WTC11 (cell line): ENCODE measurements around the gene CRB2. TPM values are rescaled to one million over a fixed set of nuclear protein-coding genes. Genes with fewer than 3 reads are reported as not detected.

Source experiments
- ATAC-seq: fragments of 200-7000 bp; cut with Tn5 transposase; 2 replicates; pipeline ENCODE4 v1.10.0; 2021; ENCODE audit warnings: mild to moderate bottlenecking, moderate library complexity
- CTCF ChIA-PET: fragments of 300-600 bp; sonication (Branson Sonifier 250); formaldehyde crosslinking; loops from one replicate; lab custom pipeline; 2021; ENCODE audit warnings: antibody characterized with exemption; lab: Charles Lee
- POLR2A ChIA-PET: fragments of 350-600 bp; sonication (Branson Sonifier 250); formaldehyde crosslinking; loops from one replicate; lab custom pipeline; 2021; ENCODE audit warnings: antibody characterized with exemption; lab: Charles Lee
- DNase-seq: peaks from one replicate; pipeline ENCODE4 v3.0.0; 2021; ENCODE audit warnings: low spot score
- H3K27ac Mint-ChIP-seq: 2 replicates; pipeline ENCODE4 v1.8.0; 2021; ENCODE audit warnings: mixed read lengths
- H3K27me3 Mint-ChIP-seq: 2 replicates; pipeline ENCODE4 v1.8.0; 2021; ENCODE audit warnings: low read depth, mild to moderate bottlenecking, moderate library complexity, mixed read lengths
- H3K36me3 Mint-ChIP-seq: 2 replicates; pipeline ENCODE4 v1.8.0; 2021; ENCODE audit warnings: mixed read lengths
- H3K4me1 Mint-ChIP-seq: 2 replicates; pipeline ENCODE4 v1.8.0; 2022; ENCODE audit warnings: mixed read lengths
- H3K4me3 Mint-ChIP-seq: 2 replicates; pipeline ENCODE4 v1.8.0; 2021; ENCODE audit warnings: mild to moderate bottlenecking, moderate library complexity, mixed read lengths
- H3K9me3 Mint-ChIP-seq: 2 replicates; pipeline ENCODE4 v1.8.0; 2021; ENCODE audit warnings: mixed read lengths
- ATF1 ChIP-seq: sonication (generic); formaldehyde crosslinking; IDR thresholded peaks from 2 replicates; pipeline ENCODE4 v1.8.1; 2023; ENCODE audit warnings: mild to moderate bottlenecking, moderate library complexity, missing genetic modification reagents
- ATF2 ChIP-seq: sonication (generic); formaldehyde crosslinking; IDR thresholded peaks from 2 replicates; pipeline ENCODE4 v1.8.1; 2022; ENCODE audit warnings: low read depth, missing genetic modification reagents, borderline replicate concordance
- CBFB ChIP-seq: sonication (generic); formaldehyde crosslinking; IDR thresholded peaks from 2 replicates; pipeline ENCODE4 v1.8.1; 2022; ENCODE audit warnings: mild to moderate bottlenecking, low read depth, missing genetic modification reagents
- CREB1 ChIP-seq: sonication (generic); formaldehyde crosslinking; IDR thresholded peaks from 2 replicates; pipeline ENCODE4 v1.8.0; 2023; ENCODE audit warnings: mild to moderate bottlenecking, missing genetic modification reagents
- EMX1 ChIP-seq: fragments of 250-450 bp; sonication (Bioruptor Pico); IDR thresholded peaks from 2 replicates; pipeline ENCODE4 v1.8.0; 2021; ENCODE audit warnings: mild to moderate bottlenecking
- ETV6 ChIP-seq: sonication (generic); formaldehyde crosslinking; IDR thresholded peaks from 2 replicates; pipeline ENCODE4 v1.8.1; 2022; ENCODE audit warnings: mild to moderate bottlenecking, missing genetic modification reagents
- FOXP4 ChIP-seq: sonication (generic); formaldehyde crosslinking; IDR thresholded peaks from 2 replicates; pipeline ENCODE4 v1.8.0; 2022; ENCODE audit warnings: mild to moderate bottlenecking, missing genetic modification reagents
- JAZF1 ChIP-seq: fragments of 250-450 bp; sonication (Bioruptor Pico); IDR thresholded peaks from 2 replicates; pipeline ENCODE4 v1.9.0; 2021; ENCODE audit warnings: moderate library complexity, mild to moderate bottlenecking, inconsistent platforms
- JUN ChIP-seq: sonication (generic); formaldehyde crosslinking; IDR thresholded peaks from 2 replicates; pipeline ENCODE4 v1.8.0; 2023; ENCODE audit warnings: mild to moderate bottlenecking, missing genetic modification reagents
- MYBL2 ChIP-seq: sonication (generic); formaldehyde crosslinking; IDR thresholded peaks from 2 replicates; pipeline ENCODE4 v1.8.1; 2023; ENCODE audit warnings: mild to moderate bottlenecking, moderate library complexity, missing genetic modification reagents
- NFE2L1 ChIP-seq: sonication (generic); formaldehyde crosslinking; IDR thresholded peaks from 2 replicates; pipeline ENCODE4 v1.8.1; 2023; ENCODE audit warnings: missing genetic modification reagents
- NR2C2 ChIP-seq: sonication (generic); formaldehyde crosslinking; IDR thresholded peaks from 2 replicates; pipeline ENCODE4 v1.8.0; 2022; ENCODE audit warnings: mild to moderate bottlenecking, missing genetic modification reagents
- OVOL2 ChIP-seq: fragments of 250-450 bp; sonication (Bioruptor Pico); IDR thresholded peaks from 2 replicates; pipeline ENCODE4 v1.9.0; 2021; ENCODE audit warnings: mild to moderate bottlenecking, borderline replicate concordance
- PRDM15 ChIP-seq: sonication (generic); formaldehyde crosslinking; IDR thresholded peaks from 2 replicates; pipeline ENCODE4 v1.8.0; 2022; ENCODE audit warnings: missing genetic modification reagents
- PREB ChIP-seq: sonication (generic); formaldehyde crosslinking; IDR thresholded peaks from 2 replicates; pipeline ENCODE4 v1.8.1; 2022; ENCODE audit warnings: mild to moderate bottlenecking, missing genetic modification reagents, moderate library complexity, borderline replicate concordance
- PRRX2 ChIP-seq: fragments of 250-450 bp; sonication (Bioruptor Pico); IDR thresholded peaks from 2 replicates; pipeline ENCODE4 v1.8.0; 2021; ENCODE audit warnings: mild to moderate bottlenecking
- SMAD4 ChIP-seq: sonication (generic); formaldehyde crosslinking; IDR thresholded peaks from 2 replicates; pipeline ENCODE4 v1.8.0; 2022; ENCODE audit warnings: mild to moderate bottlenecking, missing genetic modification reagents
- ZBTB21 ChIP-seq: sonication (generic); formaldehyde crosslinking; IDR thresholded peaks from 2 replicates; pipeline ENCODE4 v1.8.1; 2023; ENCODE audit warnings: mild to moderate bottlenecking, missing genetic modification reagents, borderline replicate concordance
- ZNF532 ChIP-seq: fragments of 250-450 bp; sonication (Bioruptor Pico); IDR thresholded peaks from 2 replicates; pipeline ENCODE4 v1.9.0; 2021; ENCODE audit warnings: mild to moderate bottlenecking, borderline replicate concordance
- ZNF671 ChIP-seq: fragments of 250-450 bp; sonication (Bioruptor Pico); IDR thresholded peaks from 2 replicates; pipeline ENCODE4 v1.8.0; 2021; ENCODE audit warnings: mild to moderate bottlenecking
- total RNA-seq: library from RNA; stranded (reverse); gene quantifications from 3 replicates; pipeline ENCODE4 v1.2.3, GENCODE V29; 2021

Gene CRB2
- total RNA-seq, 1 experiment from 2014 or later, result 3.5 TPM

GRCh38 chr9:123336449-123336848, 19.5 kb upstream of the CRB2 start (continued):
- TF ChIP-seq ATF2 (CRISPR knock-in tag), result no peak
- no peak for TF ChIP-seq JUN (CRISPR knock-in tag)
- TF ChIP-seq ATF1, result no peak
- TF ChIP-seq FOXP4 (CRISPR knock-in tag), result no peak
- no peak for TF ChIP-seq ZNF532
- TF ChIP-seq ZNF671 (CRISPR knock-in tag), result no peak
- no peak for TF ChIP-seq OVOL2 (CRISPR knock-in tag)

- ChIA-PET POLR2A (no interaction called here), CTCF (no interaction called here)
- H3K4me1 Mint-ChIP-seq, result peaks cover 34% of the 10 kb centered on the region
- TF ChIP-seq PRDM15 (CRISPR knock-in tag), result no peak
- TF ChIP-seq SMAD4 (CRISPR knock-in tag), result no peak
- TF ChIP-seq ZBTB21 (CRISPR knock-in tag), result no peak
- ATAC-seq (no peak), DNase-seq (no peak)
- no peak overlapping the region for H3K27ac Mint-ChIP-seq
- no peaks in the 10 kb centered on the region for H3K36me3 Mint-ChIP-seq
- H3K4me3 Mint-ChIP-seq, result no peak overlapping the region
- no peaks in the 10 kb centered on the region for H3K9me3 Mint-ChIP-seq
- H3K27me3 Mint-ChIP-seq, result no peaks in the 10 kb centered on the region
Measured at GRCh38 chr9:123336959-123337358, 19.0 kb upstream of the CRB2 start.

- H3K4me1 Mint-ChIP-seq, result peaks cover 31% of the 10 kb centered on the region
- POLR2A ChIA-PET, result interaction anchor here (0.7 kb wide), 1 partner anchor 69 kb away, joined by 3 read pairs; the partner anchor contains the start of gene STRBP
- ATAC-seq, result no peak
- no peak overlapping the region for H3K27ac Mint-ChIP-seq
- no peak for DNase-seq
- H3K36me3 Mint-ChIP-seq, result no peaks in the 10 kb centered on the region
- H3K27me3 Mint-ChIP-seq, result no peaks in the 10 kb centered on the region
- no peak overlapping the region for H3K4me3 Mint-ChIP-seq
- TF ChIP-seq MYBL2 (CRISPR knock-in tag), result no peak
- no peak for TF ChIP-seq SMAD4 (CRISPR knock-in tag)
- TF ChIP-seq NFE2L1 (CRISPR knock-in tag), result no peak
- no peak for TF ChIP-seq NR2C2 (CRISPR knock-in tag)
- TF ChIP-seq EMX1 (CRISPR knock-in tag), result no peak
- TF ChIP-seq CREB1 (CRISPR knock-in tag), result no peak
- no peak for TF ChIP-seq PRRX2 (CRISPR knock-in tag)
- TF ChIP-seq JAZF1 (CRISPR knock-in tag), result no peak
- no peak for TF ChIP-seq CBFB (CRISPR knock-in tag)
- TF ChIP-seq ETV6, result no peak
- no peak for TF ChIP-seq PREB (CRISPR knock-in tag)
- CTCF ChIA-PET, result interaction anchor here (0.6 to 0.9 kb wide), 3 partner anchors 52 to 138 kb away, joined by 3 to 4 read pairs (median 3); no protein-coding TSS in a partner anchor
- no peaks in the 10 kb centered on the region for H3K9me3 Mint-ChIP-seq
Measured at GRCh38 chr9:123337971-123338370, 18.0 kb upstream of the CRB2 start.
